Esophagus squamous epithelium (tissue), 5 donors: ENCODE measurements around the gene CABP4. TPM values are rescaled to one million over a fixed set of nuclear protein-coding genes. Genes with fewer than 3 reads are reported as not detected.
"Not testable (repeated sequence)": the region's sequence is repeated elsewhere in the genome, so short reads cannot be mapped to it uniquely, and the experiment has no call there.

ENCODE experiments used
- DNase-seq: peaks from one replicate; lab custom pipeline; 2025; lab: John Stamatoyannopoulos, UW
- H3K27ac ChIP-seq, 4 donors: fragments of 200-600 bp; sonication (generic); one replicate each; pipeline ENCODE4 v1.5.1; 2016 to 2019; ENCODE audit warnings: mild to moderate bottlenecking in 1 of 4
- H3K27me3 ChIP-seq, 4 donors: fragments of 200-600 bp; sonication (generic); 1 replicate in 3 of 4; 2 replicates in 1 of 4; pipeline versions ENCODE4 v1.5.1 to v1.6.0; 2017 to 2021; ENCODE audit warnings: antibody characterized with exemption in 1 of 4
- H3K36me3 ChIP-seq, 3 donors: fragments of 200-600 bp; sonication (generic); one replicate each; pipeline ENCODE4 v1.5.1; 2016 to 2019
- H3K4me1 ChIP-seq, 3 donors: fragments of 200-600 bp; sonication (generic); one replicate each; pipeline ENCODE4 v1.5.1; 2017 to 2019
- H3K4me3 ChIP-seq, 4 donors: fragments of 200-600 bp; sonication (generic); 1 replicate in 3 of 4; 2 replicates in 1 of 4; pipeline ENCODE4 v1.5.1; 2016 to 2019; ENCODE audit warnings: mild to moderate bottlenecking in 2 of 4, moderate library complexity in 1 of 4
- H3K9me3 ChIP-seq, 3 donors: fragments of 200-600 bp; sonication (generic); one replicate each; pipeline ENCODE4 v1.5.1; 2016 to 2019
- POLR2A ChIP-seq, 4 donors: fragments of 450-650 bp; IDR thresholded peaks; one replicate each; pipeline ENCODE4 v1.6.1; 2017; ENCODE audit warnings: antibody characterized with exemption in 4 of 4, mild to moderate bottlenecking in 4 of 4, moderate library complexity in 3 of 4
- WGBS, 2 donors: methylation state at CpG; one replicate each; pipeline ENCODE4 v1.1.5; 2018; 5-methylcytosine and 5-hydroxymethylcytosine counted together
- intact Hi-C: fragments of 100-400 bp; cut with DNase I; formaldehyde crosslinking; loops from one replicate; pipeline ENCODE4 v1.15.0; 2022
- total RNA-seq, 4 donors: library from RNA; depleted of rRNA; stranded (reverse); fragments of >200 nt; gene quantifications; one replicate each; pipeline ENCODE4 v1.1.0, GENCODE V29; 2016
- TF ChIP-seq, protein P1 (sequence below), 6 experiments: fragments of 450-650 bp in 4 of 6; fragments of 200-600 bp in 2 of 6; sonication (generic) in 2 of 6; IDR thresholded peaks; one replicate each; pipeline ENCODE4 v1.5.1; 2016 to 2019; ENCODE audit warnings: antibody characterized with exemption in 6 of 6, mild to moderate bottlenecking in 4 of 6, moderate library complexity in 4 of 6
- donor health status: DM: yes; HTN: yes; CAD: no.

Gene CABP4
- total RNA-seq, 4 donors from 2014 or later = 0.38 TPM; not detected in 3

DNA sequence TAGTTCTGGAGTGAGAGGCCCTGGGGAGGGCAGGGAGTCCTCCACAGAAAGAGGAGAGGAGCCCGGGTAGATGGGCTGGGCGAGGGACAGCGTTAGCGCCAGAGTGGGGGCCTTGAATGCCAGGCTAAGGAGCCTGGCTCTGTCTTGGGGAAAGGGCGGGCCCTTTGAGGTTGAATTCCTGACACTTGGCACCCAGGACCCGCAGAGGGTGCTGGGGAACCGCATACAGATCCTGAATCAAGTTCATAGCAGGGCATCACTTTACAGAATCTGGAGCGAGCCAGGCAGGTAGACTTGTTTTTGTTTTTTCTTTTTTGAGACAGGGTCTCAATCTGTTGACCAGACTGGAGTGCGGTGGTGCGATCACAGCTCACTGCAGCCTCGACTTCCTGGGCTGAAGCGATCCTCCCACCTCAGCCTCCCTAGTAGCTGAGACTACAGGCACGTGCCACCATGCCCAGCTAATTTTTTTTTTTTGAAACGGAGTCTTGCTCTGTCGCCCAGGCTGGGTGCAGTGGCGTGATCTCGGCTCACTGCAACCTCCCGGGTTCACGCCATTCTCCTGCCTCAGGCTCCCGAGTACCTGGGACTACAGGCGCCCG is 33.6 kb upstream of the CABP4 start:
- TF ChIP-seq, protein P1, sequence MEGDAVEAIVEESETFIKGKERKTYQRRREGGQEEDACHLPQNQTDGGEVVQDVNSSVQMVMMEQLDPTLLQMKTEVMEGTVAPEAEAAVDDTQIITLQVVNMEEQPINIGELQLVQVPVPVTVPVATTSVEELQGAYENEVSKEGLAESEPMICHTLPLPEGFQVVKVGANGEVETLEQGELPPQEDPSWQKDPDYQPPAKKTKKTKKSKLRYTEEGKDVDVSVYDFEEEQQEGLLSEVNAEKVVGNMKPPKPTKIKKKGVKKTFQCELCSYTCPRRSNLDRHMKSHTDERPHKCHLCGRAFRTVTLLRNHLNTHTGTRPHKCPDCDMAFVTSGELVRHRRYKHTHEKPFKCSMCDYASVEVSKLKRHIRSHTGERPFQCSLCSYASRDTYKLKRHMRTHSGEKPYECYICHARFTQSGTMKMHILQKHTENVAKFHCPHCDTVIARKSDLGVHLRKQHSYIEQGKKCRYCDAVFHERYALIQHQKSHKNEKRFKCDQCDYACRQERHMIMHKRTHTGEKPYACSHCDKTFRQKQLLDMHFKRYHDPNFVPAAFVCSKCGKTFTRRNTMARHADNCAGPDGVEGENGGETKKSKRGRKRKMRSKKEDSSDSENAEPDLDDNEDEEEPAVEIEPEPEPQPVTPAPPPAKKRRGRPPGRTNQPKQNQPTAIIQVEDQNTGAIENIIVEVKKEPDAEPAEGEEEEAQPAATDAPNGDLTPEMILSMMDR (IDR thresholded peaks at IDR 0.05) = no peak
- no peak for TF ChIP-seq POLR2A (IDR thresholded peaks at IDR 0.05)
- Histone ChIP-seq H3K4me1 (peaks cover 25 to 65% (median 44%) of the 10 kb centered on the region in 3 donors), H3K27ac (peak overlapping the region; percentile 71 to 97 (median 90)), H3K36me3 (no peaks in the 10 kb centered on the region), H3K27me3 (no peaks in the 10 kb centered on the region), H3K9me3 (no peaks in the 10 kb centered on the region), H3K4me3 (peak overlapping the region; percentile 50 to 89 (median 68))
- intact Hi-C loops = no loop called here
- WGBS, 2 donors = 72 to 78% methylated on average over 10 to 17 of the region's 22 CpGs
- no peak for DNase-seq

DNA sequence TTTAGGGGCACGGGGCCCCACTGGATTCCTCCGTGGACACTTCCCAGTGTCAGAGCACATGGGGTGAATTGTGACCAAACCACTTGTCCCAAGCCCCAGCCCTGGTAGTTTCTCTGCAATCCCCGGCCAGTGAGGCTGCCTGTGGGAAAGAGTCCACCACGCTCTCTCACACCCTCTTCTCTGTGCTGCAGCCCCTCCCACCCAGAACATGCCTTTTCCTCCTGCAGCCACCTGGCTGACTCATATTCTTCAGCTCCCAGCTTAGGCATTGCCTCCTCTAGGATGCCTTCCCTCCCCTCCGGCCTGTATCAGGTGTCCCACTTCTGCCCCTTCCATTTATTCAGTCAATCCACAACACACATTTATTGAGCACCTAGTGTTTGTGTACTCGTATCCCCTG is 32.3 kb upstream of the CABP4 start:
- Histone ChIP-seq H3K4me1 (peaks cover 22 to 59% (median 39%) of the 10 kb centered on the region in 3 donors), H3K9me3 (no peaks in the 10 kb centered on the region), H3K27me3 (no peaks in the 10 kb centered on the region), H3K27ac (peak overlapping the region in 3 of 4 donors; percentile 35 to 69 (median 61)), H3K4me3 (no peak overlapping the region), H3K36me3 (no peaks in the 10 kb centered on the region)
- TF ChIP-seq, protein P1 (IDR thresholded peaks at IDR 0.05) = no peak
- no peak for TF ChIP-seq POLR2A (IDR thresholded peaks at IDR 0.05)
- intact Hi-C loops = no loop called here
- 31 to 32% methylated on average over 4 to 6 of the region's 6 CpGs for WGBS, 2 donors
- no peak for DNase-seq

DNA sequence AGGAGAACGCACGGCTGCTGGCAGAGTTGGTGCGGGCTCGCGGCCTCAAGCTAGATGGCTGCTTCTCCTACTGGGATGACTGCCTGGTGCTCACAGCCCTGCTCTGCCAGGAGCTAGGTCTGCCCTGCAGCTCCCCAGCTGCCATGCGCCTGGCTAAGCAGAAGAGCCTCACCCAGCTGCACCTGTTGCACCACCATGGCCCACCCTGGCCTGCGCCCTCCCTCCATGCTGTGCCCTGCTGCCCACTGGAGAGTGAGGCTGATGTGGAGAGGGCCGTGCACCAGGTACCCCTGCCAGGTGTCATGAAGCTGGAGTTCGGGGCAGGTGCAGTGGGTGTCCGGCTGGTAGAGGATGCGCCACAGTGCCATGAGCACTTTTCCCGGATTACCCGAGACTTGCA is 31.7 kb upstream of the CABP4 start:
- TF ChIP-seq POLR2A (IDR thresholded peaks at IDR 0.05) = no peak
- TF ChIP-seq, protein P1 (IDR thresholded peaks at IDR 0.05) = no peak
- 79 to 100% methylated on average over 1 to 5 of the region's 13 CpGs for WGBS, 2 donors
- Histone ChIP-seq H3K27me3 (no peaks in the 10 kb centered on the region), H3K36me3 (no peaks in the 10 kb centered on the region), H3K9me3 (no peaks in the 10 kb centered on the region), H3K4me1 (peaks cover 21 to 54% (median 36%) of the 10 kb centered on the region in 3 donors), H3K4me3 (no peak overlapping the region), H3K27ac (peak overlapping the region in 1 of 4 donors; percentile 69)
- no peak for DNase-seq
- intact Hi-C loops = no loop called here

DNA sequence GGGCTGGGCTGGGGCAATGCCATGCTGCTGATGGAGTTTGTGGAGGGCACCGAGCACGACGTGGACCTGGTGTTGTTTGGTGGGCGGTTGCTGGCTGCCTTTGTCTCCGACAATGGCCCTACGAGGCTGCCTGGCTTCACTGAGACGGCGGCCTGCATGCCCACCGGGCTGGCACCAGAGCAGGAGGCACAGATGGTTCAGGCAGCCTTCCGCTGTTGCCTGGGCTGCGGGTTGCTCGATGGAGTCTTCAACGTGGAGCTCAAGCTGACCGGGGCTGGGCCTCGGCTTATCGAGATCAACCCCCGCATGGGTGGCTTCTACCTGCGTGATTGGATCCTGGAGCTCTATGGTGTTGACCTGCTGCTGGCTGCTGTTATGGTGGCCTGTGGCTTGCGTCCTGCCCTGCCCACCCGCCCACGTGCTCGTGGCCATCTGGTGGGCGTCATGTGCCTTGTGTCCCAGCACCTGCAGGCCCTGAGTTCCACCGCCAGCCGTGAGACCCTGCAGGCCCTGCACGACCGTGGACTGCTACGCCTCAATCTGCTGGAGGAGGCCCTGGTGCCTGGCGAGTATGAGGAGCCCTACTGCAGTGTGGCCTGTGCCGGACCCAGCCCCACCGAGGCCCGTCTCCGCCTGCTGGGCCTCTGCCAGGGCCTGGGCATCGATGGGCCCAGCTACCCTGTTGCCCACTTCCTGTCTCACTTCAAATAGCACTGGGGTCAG is 31.1 kb upstream of the CABP4 start:
- Histone ChIP-seq H3K9me3 (no peaks in the 10 kb centered on the region), H3K36me3 (no peaks in the 10 kb centered on the region), H3K4me1 (peaks cover 18 to 52% (median 32%) of the 10 kb centered on the region in 3 donors), H3K27me3 (no peaks in the 10 kb centered on the region), H3K4me3 (no peak overlapping the region), H3K27ac (no peak overlapping the region)
- no peak for DNase-seq
- TF ChIP-seq, protein P1 (IDR thresholded peaks at IDR 0.05) = no peak
- TF ChIP-seq POLR2A (IDR thresholded peaks at IDR 0.05) = no peak
- intact Hi-C loops = no loop called here
- WGBS, 2 donors = 92% methylated on average over 7 of the region's 34 CpGs; no CpG with 5 or more reads in 1 of the 2 donors

DNA sequence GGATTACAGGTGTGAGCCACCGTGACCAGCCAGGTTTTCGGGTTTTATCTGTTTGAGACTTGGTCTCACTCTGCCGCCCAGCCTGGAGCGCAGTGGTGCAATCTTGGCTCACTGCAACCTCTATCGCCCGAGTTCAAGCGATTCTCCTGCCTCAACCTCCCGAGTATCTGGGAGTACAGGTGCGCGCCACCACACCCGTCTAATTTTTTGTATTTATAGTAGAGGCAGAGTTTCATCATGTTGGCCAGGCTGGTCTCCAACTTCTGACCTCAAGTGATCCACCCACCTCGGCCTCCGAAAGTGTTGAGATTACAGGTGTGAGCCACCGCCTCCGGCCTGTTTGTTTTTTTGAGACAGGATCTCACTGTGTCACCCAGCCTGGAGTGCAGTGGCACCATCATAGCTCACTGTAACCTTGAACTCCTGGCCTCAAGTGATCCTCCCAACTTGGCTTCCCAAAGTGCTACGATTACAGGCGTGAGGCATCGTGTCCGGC is 27.7 kb upstream of the CABP4 start:
- intact Hi-C loops, H3K27me3 ChIP-seq, H3K9me3 ChIP-seq, DNase-seq: not testable (repeated sequence)
- WGBS, 2 donors = 66 to 70% methylated on average over 19 of the region's 19 CpGs
- Histone ChIP-seq H3K4me1 (peaks cover 11 to 54% (median 29%) of the 10 kb centered on the region in 3 donors), H3K27ac (peak overlapping the region; percentile 93 to 97 (median 95)), H3K36me3 (peaks cover 10 to 28% (median 10%) of the 10 kb centered on the region in 3 donors), H3K4me3 (peak overlapping the region; percentile 85 to 96 (median 90))
